Cerebellar cortex (tissue), 1 donor: Measurements from ENCODE around the gene ADAT1.

Experiments used
- DNase-seq: peaks from one replicate; pipeline ENCODE4 v3.0.0-alpha.2; 2015; ENCODE audit warnings: low spot score

ADAT1 gene, protein sequence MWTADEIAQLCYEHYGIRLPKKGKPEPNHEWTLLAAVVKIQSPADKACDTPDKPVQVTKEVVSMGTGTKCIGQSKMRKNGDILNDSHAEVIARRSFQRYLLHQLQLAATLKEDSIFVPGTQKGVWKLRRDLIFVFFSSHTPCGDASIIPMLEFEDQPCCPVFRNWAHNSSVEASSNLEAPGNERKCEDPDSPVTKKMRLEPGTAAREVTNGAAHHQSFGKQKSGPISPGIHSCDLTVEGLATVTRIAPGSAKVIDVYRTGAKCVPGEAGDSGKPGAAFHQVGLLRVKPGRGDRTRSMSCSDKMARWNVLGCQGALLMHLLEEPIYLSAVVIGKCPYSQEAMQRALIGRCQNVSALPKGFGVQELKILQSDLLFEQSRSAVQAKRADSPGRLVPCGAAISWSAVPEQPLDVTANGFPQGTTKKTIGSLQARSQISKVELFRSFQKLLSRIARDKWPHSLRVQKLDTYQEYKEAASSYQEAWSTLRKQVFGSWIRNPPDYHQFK

GRCh38 chr16:75622761-75623605, at the start of gene ADAT1:
Gene ADAT1 (minus strand): TSS chr16:75623281. CDS start chr16:75620799, 2,482 bp downstream.
- DNase-seq = peak; percentile 98

- DNase-seq = no peak
Measured at GRCh38 chr16:75667503-75667902, 44.4 kb upstream of the ADAT1 start.

DNA sequence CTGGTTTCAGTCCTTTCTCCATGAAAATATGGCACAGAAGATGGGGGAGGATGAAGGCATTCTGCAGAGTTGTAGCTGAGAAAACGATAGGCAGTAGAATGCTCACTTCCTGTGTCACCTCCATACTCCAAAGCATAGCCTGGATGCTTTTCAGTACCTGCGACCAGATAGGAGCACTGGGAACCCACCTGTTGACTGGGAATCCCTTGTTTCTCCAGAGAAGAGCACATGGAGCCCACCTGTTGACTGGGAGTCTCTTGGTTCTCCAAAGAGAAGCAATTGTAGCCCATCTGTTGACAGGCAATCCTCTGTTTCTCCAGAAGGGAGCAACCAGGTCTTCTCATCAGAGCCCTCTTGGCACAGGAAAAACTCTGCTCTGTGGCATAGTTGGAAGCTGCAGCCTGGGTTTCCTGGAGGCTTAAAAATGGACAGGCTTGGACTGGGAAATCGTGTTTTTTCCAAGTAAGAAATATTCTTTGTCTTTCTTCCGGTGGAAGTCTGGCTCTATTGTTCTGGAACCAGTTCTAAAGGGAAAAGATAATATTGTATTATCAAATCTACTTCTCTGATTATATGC, 37.7 kb upstream of the ADAT1 start:
- peak; percentile 47 for DNase-seq

DNA sequence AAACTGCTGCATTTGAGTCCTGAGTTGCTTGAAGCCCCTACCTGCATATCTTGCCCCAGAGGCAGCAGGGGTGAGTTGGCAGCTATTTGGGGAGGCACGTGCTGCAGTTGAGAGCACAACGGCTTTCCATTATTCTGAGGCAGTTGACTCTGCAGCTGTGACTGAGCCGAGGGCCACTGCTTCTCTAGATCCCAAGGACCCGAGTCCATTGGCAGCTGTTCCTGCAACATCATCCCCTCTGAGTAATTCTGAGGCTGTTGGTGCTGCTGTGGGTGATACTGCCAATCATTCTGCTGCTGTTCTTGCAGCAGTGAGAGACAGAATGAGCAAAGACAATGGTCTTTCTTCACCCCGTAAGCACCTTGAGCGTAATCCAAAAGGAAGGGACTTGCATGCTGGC, 37.2 kb upstream of the ADAT1 start:
- no peak for DNase-seq

- DNase-seq = no peak
Measured at GRCh38 chr16:75658175-75658574, 35.1 kb upstream of the ADAT1 start.

GRCh38 chr16:75653922-75654321, 30.8 kb upstream of the ADAT1 start:
- DNase-seq = no peak

DNA sequence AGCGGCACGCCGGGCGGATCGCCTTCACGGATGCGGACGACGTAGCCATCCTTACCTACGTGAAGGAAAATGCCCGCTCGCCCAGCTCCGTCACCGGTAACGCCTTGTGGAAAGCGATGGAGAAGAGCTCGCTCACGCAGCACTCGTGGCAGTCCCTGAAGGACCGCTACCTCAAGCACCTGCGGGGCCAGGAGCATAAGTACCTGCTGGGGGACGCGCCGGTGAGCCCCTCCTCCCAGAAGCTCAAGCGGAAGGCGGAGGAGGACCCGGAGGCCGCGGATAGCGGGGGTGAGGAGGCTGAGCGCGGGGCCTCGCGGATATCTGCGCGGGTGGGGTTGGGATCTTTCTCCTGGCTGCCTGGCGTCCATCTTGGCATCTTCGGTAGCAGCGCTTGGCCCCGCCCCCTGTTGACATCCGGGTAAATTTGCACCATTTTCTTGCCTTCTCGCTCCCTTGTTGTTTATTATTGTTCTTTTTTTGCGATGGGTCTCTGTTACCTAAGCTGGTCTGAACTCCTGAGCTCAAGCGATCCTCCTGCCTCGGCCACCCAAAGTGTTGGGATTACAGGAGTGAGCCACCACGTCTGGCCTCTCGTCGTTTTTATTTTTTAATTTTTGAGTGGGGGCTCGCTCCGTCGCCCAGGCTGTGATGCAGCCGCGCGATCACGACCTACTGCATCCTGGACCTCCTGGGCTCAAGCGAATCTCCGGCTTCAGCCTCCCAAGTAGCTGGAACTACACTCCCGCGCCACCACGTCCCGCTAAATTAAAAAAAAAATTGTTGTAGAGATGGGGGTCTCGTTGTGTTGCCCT, 25.4 kb upstream of the ADAT1 start:
- DNase-seq = peak; percentile 83

- peak; percentile 95 for DNase-seq
Measured at GRCh38 chr16:75647492-75648264, 24.6 kb upstream of the ADAT1 start, which contains the start of the genes KARS1 and TERF2IP. Gene KARS1 (minus strand): TSS chr16:75647665. CDS start chr16:75647639, 26 bp downstream. Gene TERF2IP (plus strand): TSS chr16:75647773. CDS start chr16:75647883, 110 bp downstream.

GRCh38 chr16:75647112-75647491, 24.0 kb upstream of the ADAT1 start:
- DNase-seq = no peak

DNA sequence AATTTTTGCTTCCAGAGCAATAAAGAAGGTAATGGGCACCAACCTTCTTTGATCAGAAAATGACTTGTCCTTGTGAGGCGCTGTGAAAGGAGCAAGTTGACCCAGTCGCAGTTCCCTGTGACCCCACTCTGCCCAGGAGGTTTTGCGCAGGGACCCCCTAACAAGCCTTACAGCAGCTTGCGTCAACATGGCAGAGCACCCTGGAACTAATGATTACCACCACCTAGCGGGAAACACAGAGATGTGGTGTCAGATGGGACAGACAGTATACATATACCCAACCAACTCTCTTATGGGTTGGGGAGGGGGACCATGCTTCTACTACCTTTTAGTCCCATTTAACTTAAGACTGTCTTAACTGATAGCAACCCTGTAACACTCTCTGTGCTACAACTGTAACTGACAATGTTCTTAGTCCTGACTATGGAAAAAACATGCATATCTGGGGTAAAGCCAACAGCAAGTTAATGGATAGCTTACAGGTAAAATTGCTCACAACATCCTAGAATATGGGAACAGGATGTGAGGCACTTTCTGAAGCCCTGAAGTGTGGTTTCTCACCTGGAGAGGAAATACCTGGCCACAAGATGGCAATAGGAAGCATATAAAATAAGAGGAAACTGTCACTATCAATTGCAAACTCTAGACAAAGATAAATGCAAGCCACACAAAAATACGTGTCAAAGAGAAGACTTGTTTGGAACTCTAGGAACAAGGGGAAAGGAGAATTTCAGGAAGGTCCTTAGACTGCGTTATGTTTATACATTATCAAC, 21.3 kb upstream of the ADAT1 start:
- no peak for DNase-seq

GRCh38 chr16:75640598-75640997, 17.5 kb upstream of the ADAT1 start:
- no peak for DNase-seq

DNA sequence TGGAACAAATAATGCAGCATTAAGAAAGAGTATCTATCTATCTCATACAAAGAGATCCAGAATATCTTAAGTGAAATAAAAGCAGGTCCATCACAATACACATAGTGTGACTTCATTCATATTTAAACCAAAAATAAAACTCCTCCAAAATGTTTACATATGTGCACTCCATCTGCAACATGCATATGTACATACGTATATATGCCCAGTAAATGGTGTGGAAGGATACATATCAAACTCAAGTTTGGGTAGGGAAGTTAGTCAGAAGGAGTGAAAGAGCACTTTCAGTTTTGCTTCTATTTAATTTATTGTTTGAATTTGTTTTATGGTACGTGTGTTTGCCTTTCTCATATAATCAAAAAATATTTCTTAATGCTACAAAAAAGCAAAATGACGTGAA, 12.0 kb upstream of the ADAT1 start:
- no peak for DNase-seq

DNA sequence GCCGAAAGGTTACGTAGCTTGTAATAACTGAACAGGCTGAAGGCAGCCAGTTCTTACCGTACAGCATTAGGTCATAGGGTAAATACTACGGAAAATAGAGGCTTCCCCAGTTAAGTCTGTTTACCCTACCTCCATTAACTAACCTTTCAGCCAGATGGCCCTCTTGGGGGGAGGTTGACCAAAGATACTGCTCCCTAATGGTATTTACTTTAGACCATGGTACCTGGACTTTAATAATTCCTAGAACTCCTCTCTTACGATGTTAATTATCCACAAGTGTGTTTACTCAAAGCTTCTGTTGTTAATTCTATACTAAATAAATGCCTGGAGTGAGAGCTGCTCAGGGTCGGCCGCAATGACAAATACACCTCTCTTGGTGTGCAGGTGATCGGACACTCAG, 9.8 kb upstream of the ADAT1 start:
- DNase-seq = no peak

DNA sequence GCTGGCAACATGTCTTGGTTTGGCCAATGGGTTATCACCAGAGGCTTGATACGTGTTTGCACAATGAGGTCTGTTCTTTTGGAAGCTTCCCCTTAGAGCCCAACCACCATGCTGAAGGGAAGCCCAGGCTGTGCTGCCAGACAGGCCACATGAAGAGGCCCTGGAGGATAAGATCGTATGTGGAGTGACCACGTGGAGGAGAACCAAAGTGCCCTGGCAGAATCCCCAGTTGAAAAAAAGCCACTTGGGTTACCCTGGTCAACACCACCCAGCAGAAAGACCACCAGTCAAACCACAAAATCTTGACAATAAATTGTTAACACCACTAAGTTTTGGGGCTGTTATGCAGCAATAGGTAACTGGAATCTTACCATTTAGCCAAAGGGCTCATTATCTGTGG, 7.0 kb upstream of the ADAT1 start:
- DNase-seq = no peak

DNA sequence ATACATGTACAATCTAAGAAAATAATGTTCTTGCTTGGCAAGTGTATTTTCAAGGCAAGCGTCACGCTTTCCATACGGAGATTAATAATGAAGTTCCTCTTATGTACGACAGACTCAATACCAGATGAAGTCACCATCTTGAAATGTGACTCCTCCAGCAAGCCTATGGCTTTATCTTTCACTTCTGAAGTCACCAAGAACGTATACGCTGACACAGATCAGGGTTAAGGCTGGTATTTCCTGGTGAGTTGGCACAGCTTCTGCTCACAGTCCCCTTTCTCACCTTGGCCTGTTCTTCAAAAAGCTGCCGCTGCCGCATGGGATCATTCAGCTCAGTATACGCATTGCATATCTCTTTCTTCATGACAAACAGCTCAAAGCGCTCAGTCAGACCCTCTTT, 6.1 kb upstream of the ADAT1 start:
- no peak for DNase-seq

GRCh38 chr16:75628351-75628750, 5.3 kb upstream of the ADAT1 start:
- DNase-seq = no peak

DNA sequence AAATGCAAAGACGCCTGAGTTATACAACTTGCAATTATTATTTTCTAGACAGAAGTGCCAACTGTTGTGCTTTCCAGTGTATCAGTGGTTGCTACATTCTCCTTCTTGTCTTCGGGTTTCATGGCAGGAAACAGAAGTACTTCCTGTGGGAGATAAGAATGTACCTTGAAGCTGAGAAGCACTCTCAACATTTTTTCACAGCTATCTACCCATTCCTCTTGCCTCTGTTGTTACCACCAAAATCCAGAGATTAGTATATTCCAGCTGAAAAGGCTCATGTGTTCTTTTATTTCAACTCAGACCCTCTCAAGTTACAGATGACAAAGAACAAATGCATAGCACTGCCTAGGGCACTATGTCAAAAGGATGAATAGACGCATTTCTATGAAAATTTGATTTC, 4.8 kb upstream of the ADAT1 start:
- DNase-seq = no peak

DNA sequence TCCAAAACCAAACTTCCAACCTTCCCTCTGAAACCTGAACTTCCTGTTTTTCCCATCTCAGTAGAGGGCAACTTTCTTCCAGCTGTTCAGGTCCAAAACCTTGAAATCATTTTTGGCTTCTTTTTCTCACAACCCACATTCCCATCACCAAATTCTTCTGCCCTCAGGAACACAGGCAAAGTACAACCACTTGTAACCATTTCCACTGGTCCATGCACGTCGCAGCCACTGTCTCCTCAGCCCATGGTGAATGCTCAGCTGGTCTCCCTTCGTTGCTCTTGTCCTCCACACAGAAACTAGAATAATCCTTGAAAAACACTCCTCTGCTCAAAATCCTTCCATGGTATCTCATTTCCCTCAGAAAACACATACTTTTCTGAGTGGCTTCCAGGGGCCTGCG, 3.7 kb upstream of the ADAT1 start:
- DNase-seq = no peak

DNA sequence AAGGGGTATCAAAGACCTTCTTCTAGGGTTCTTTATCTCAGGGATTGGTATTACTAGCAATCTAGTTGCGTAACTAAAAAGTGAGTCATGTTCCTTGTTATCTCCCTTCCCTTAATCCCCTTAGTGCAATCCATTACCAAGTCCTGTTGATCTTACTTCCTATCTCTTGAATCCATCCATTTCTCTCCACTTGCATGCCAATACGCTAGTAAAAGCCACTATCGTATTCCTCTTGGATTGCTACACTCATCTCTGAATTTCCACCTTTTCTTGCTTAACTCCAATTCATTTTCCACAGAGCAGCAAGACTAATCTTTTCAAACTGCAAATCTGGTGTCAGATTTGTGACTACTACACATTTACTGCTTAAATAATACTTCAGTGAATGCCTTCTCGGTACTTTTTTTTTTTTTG, 1.8 kb upstream of the ADAT1 start:
- DNase-seq = no peak

DNA sequence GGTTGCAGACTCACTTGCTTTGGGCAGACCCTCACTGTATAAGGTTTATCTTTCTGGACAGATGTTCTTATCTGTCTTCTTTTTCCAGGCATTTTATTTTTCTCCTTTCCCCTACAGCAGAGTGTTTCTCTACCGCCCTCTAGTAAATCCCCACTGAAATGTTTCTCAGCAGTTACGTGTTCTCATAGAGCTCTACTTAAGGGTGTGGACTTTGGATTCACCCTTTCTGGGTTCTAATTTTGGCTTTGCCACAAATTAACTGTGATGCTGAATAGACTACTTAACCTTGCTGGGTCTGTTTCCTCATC, 2.0 kb downstream of the ADAT1 start:
- peak; percentile 43 for DNase-seq
